Stimulated activated CD4-positive, alpha-beta T cell treated with anti-CD3 and anti-CD28 coated beads, TNF-alpha, amount 100 ng/mL, for 24 hours (primary cell): ENCODE results near the gene SEMG2.

Experiments used
- DNase-seq, 3 experiments: peaks; one replicate each; pipeline ENCODE4 v3.0.0-alpha.2; 2020; ENCODE audit warnings: low read depth in 3 of 3

The SEMG2 gene

DNA sequence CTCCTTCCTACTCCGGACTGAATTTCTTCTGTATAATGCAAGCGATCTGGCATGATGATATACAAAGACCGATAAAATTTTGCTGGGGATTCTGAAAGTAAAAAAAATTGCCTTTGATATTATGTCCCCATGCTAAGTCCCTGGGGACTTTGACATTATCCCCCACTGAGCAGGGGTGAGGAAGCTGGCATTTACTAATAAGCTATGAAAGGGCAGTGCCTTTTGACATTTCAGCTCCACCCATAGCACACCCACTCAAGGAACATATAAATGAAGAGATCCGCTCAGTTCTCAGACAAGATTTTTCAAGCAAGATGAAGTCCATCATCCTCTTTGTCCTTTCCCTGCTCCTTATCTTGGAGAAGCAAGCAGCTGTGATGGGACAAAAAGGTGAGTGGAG, at the start of gene SEMG2:
Gene SEMG2 (plus strand): TSS at position 298 of the 400 bp plus-strand sequence. CDS start 17 bp downstream, at position 315.
- DNase-seq = no peak

GRCh38 chr20:45173522-45173921, 47.7 kb upstream of the SEMG2 start:
- no peak for DNase-seq

GRCh38 chr20:45174434-45175364, 46.5 kb upstream of the SEMG2 start, which contains the start of gene PI3:
TSS of gene PI3 (plus strand) at chr20:45174902. CDS start at chr20:45174923, 21 bp downstream.
- DNase-seq = no peak

- no peak for DNase-seq
These were observed 44.5 kb upstream of the SEMG2 start for GRCh38 chr20:45176526-45177267.

DNA sequence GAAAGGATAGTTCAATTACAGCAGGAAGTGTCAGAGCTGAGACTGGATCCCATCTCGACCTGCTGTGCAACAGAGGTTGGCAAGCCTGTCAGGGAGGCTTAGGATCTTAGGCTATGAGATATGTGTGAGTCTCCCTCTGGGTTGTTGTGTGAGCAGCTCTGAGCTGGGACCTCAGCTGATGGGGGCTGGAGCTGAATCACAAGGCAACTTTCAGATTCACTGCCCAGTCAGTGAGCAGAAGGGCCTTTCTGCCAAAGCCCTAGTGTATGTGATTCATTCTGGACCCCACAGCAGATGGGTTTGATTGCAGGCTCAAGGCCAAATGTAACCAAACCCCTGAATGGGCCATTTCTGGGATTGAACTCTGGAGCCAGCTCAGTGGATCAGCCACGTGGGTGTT, 42.0 kb upstream of the SEMG2 start:
- no peak for DNase-seq

- no peak for DNase-seq
These were observed 39.5 kb upstream of the SEMG2 start for GRCh38 chr20:45181639-45182038.

DNA sequence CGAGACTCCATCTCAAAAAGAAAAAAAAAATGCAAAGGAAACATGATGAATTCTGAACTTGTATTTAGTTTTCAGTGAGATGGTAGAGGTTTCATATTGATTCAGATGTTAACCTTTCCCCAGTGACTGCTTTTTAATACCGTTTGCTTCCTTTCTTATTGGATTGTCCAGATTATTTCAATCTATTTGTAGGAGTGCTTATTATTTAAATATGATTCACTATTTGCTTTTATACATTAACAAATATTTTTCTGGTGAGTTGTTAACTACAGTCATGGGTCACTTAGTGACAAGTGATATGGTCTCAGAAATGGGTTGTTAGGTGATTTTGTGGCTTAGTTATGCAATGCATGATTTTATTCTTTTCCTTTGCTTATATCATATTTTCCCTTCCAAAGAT, 38.1 kb upstream of the SEMG2 start:
- no peak for DNase-seq

- DNase-seq = no peak
These were observed 33.5 kb upstream of the SEMG2 start for GRCh38 chr20:45187693-45188092.

GRCh38 chr20:45189067-45189609, 32.0 kb upstream of the SEMG2 start:
- DNase-seq = no peak

GRCh38 chr20:45189861-45190260, 31.3 kb upstream of the SEMG2 start:
- no peak for DNase-seq

DNA sequence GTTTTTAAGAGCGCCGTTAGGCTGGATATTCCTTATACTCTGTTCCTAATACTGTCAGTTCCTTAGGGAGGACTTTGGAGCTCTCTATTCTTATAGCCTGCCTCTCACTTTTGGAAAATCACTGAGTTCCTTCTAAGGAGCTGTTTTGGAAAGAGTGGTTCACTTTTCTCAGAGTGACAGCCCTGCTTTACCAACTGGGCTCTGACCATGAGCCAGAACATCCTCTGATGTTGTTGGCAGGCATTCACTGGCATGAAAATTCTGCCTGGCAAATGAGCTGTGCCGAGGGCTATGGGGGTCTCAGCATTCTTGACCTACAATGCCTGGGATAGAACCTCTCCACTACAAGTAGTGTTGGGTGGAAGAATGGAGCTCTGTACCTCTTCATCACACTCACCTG, 29.2 kb upstream of the SEMG2 start:
- no peak for DNase-seq

DNA sequence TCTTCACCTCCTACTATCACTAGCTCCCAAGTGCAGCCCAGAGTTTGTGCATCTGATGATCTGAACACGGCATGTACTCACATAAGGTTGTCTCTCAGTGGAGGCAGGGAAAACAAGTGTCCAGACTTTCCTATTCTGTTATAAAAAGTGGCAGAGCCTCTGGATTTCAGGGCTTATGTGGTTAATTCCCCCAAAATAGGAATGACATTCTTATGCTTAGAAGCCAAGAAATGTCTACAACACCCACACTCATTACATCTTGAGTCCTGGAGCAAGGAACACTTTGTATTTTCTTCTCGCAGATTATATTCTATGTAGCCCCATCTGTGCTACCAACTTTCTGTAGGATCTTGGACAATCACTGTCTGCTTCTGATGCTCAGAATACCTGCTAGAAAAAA, 27.8 kb upstream of the SEMG2 start:
- DNase-seq = no peak

GRCh38 chr20:45206725-45207124, 14.4 kb upstream of the SEMG2 start, which contains the start of gene SEMG1:
TSS of gene SEMG1 (plus strand) at chr20:45207033. CDS start at chr20:45207054, 21 bp downstream.
- no peak for DNase-seq

DNA sequence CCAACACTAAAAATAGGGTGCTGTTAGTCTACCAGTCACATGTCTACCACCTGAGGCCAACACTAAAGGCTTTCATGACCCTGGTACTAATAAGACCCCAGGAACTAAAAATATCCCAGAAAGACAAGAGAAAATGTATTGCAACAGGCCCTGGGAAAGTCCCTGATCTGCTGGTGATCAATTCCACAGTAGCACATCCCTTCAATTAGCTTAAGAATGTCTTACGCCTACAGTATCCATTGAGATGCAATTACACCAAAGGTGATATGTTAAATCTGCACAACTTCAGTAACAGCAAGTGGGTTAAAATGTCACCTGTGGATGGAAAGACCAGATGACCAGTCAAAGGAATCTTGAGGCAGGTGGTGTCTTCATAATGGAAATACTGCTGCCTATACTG, 11.2 kb upstream of the SEMG2 start:
- DNase-seq = no peak

GRCh38 chr20:45211569-45212474, 9.4 kb upstream of the SEMG2 start:
- DNase-seq = no peak

- DNase-seq = no peak
These were observed 8.3 kb upstream of the SEMG2 start for GRCh38 chr20:45212836-45213235.

GRCh38 chr20:45218124-45218523, 3.0 kb upstream of the SEMG2 start:
- no peak for DNase-seq

DNA sequence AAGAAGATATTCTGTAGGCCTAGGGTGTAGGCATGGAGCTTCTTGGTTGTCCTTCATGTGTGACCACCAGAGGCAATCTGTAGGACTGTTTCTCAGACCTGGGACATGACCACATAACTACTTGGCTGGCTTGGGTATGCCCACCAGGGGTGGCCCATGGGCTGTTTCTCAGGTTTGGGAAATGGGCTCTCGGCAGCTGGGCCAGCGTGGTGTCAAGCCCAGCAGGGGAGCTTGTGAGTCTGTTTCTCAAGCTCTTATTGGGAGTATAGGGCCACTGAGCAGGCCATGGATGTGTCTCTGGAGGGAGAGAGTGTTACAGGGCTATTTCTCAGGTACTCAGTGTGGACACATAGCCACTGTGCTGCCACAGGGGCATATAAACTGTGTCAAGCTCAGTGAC, 2.5 kb upstream of the SEMG2 start:
- no peak for DNase-seq

DNA sequence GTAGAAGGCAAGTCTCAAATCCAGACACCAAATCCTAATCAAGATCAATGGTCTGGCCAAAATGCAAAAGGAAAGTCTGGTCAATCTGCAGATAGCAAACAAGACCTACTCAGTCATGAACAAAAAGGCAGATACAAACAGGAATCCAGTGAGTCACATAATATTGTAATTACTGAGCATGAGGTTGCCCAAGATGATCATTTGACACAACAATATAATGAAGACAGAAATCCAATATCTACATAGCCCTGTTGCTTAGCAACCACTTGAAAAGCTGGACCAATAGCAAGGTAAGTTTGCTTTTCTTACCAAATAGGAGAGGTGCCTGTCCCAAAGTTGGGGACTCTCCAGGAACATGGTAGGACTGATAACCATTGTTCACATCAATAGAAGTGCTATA, 2.0 kb downstream of the SEMG2 start:
- DNase-seq = no peak

DNA sequence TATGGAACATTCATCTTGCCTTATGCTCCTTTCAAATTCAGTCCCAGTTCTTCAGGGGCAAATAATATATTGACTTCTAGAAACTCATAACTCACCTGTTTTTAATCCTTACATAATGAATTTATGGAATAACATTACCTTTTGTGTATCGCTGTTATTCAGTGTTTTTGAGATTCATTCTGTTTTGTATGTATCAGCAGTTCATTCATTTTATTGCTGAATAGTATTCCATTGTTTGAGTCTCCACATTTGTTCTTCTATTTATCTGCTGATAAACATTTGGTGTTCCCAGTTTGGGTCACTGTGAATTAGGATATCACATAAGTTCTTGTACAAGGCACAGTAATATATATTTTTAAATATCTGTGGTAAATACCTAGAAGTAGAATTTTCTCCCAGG, 5.1 kb downstream of the SEMG2 start:
- no peak for DNase-seq
